ENCODE results near the gene NYNRIN.
A peak's percentile ranks its signal among the peaks of the same experiment; 100 is the strongest.

NYNRIN gene

DNA sequence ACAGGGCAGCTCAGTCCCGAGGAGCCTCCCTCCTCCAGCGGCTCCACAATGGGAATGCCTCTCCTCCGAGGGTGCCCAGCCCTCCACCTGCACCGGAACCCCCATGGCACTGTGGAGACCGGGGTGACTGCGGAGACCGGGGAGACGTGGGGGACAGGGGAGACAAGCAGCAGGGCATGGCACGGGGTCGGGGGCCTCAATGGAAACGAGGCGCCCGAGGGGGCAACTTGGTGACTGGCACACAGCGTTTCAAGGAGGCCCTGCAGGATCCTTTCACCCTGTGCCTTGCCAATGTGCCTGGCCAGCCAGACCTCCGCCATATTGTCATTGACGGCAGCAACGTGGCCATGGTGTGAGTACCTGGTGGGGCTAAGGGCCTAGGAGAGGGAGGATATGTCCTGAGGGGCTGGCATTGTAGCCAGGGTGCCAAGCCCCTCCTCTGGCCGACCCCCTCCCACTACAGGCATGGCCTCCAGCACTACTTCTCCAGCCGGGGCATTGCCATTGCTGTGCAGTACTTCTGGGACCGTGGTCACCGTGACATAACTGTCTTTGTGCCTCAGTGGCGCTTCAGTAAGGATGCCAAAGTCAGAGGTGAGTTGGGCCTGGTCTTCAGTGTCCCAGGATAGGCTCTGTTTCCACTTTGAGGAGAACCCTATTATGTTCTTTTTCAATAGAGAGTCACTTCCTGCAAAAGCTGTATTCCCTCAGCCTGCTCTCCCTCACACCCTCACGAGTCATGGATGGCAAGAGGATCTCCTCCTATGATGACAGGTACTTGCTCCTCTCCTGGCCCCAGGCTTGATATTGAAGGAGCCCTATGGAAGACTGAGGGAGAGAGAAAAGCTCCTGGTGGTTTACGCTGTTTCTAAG lies 33.7 kb downstream of the NYNRIN start:
- TF ChIP-seq CTCF (conservative IDR thresholded peaks at IDR 0.05; ENCODE audit: control insufficient read depth, insufficient read depth, low read depth, low read length): no peak
- peak overlapping the region; percentile 89 for H3K4me3 ChIP-seq (ENCODE audit: control insufficient read depth, low read depth, low read length)
- no peak for DNase-seq (ENCODE audit: low read depth)

DNA sequence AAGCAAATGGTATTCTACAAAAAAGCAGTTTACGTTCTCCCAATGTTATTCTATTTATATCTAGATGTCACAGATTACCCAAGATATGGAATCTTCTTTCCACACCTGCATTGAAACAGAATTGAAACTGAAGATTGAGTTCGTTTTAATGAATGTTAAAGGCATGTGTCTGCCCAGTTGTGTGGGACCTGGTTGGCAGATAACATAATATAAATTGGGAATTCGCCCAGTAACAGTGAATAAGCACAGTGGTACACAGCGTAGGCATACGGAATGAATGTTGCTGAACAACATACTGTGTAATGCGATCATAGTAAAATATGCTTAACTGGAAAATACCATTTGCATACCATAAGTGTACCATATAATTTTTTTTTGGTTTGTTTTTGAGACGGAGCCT lies 35.2 kb downstream of the NYNRIN start:
- H3K4me3 ChIP-seq (ENCODE audit: control insufficient read depth, low read depth, low read length): no peak overlapping the region
- no peak for TF ChIP-seq CTCF (conservative IDR thresholded peaks at IDR 0.05; ENCODE audit: control insufficient read depth, insufficient read depth, low read depth, low read length)
- no peak for DNase-seq (ENCODE audit: low read depth)

DNA sequence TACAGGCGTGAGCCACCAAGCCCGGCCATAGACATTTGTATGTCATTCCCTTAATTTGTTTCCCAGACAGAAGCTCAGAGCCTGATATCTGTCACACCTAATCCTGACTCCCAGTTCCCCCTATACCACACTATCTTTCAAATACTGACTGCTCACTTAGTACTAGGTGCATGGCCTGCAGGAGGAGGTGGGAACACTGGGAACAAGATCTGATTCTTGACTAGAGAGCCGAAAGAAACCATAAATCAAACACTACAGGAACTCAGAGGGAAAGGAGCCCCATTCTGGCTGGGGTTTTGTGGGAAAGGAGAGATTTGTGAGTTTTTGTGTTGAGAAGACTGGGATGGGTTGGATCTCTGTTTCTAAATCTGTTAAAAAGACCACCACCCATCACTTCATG lies 35.9 kb downstream of the NYNRIN start:
- H3K4me3 ChIP-seq (ENCODE audit: control insufficient read depth, low read depth, low read length): no peak overlapping the region
- no peak for DNase-seq (ENCODE audit: low read depth)
- no peak for TF ChIP-seq CTCF (conservative IDR thresholded peaks at IDR 0.05; ENCODE audit: control insufficient read depth, insufficient read depth, low read depth, low read length)

- TF ChIP-seq CTCF (conservative IDR thresholded peaks at IDR 0.05; ENCODE audit: control insufficient read depth, insufficient read depth, low read depth, low read length): no peak
Measured at GRCh38 chr14:24435192-24435810, 36.5 kb downstream of the NYNRIN start.

DNA sequence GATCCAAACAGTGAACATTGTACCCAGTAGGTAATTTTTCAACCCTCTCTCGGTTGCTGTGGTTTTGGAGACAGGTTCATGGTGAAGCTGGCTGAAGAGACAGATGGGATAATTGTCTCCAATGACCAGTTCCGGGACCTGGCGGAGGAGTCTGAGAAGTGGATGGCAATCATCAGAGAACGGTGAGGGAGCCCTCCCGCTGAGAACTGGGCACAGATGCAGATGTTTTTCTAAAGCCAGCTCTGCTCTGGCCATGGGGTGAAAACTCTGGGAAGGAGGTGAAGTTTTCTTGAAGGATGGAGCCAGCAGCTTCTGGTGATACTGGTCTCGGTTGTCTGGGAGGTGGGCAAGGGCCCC lies 37.2 kb downstream of the NYNRIN start:
- DNase-seq (ENCODE audit: low read depth): no peak
- TF ChIP-seq CTCF (conservative IDR thresholded peaks at IDR 0.05; ENCODE audit: control insufficient read depth, insufficient read depth, low read depth, low read length): no peak
- H3K4me3 ChIP-seq (ENCODE audit: control insufficient read depth, low read depth, low read length): no peak overlapping the region

More at GRCh38 chr14:24435192-24435810, 36.5 kb downstream of the NYNRIN start:
- no peak for DNase-seq (ENCODE audit: low read depth)
- no peak overlapping the region for H3K4me3 ChIP-seq (ENCODE audit: control insufficient read depth, low read depth, low read length)

- peak; percentile 85 for TF ChIP-seq CTCF (conservative IDR thresholded peaks at IDR 0.05; ENCODE audit: control insufficient read depth, insufficient read depth, low read depth, low read length)
- H3K4me3 ChIP-seq (ENCODE audit: control insufficient read depth, low read depth, low read length): no peak overlapping the region
- peak; percentile 92 for DNase-seq (ENCODE audit: low read depth)
Measured at GRCh38 chr14:24436355-24437019, 37.7 kb downstream of the NYNRIN start.

All from fibroblast of mammary gland (primary cell).